ENCODE measurements around the gene TAF1L. TPM values are rescaled to one million over a fixed set of nuclear protein-coding genes. Genes with fewer than 3 reads are reported as not detected.
"Not testable (repeated sequence)": the region's sequence is repeated elsewhere in the genome, so short reads cannot be mapped to it uniquely, and the experiment has no call there.

Gene TAF1L, protein sequence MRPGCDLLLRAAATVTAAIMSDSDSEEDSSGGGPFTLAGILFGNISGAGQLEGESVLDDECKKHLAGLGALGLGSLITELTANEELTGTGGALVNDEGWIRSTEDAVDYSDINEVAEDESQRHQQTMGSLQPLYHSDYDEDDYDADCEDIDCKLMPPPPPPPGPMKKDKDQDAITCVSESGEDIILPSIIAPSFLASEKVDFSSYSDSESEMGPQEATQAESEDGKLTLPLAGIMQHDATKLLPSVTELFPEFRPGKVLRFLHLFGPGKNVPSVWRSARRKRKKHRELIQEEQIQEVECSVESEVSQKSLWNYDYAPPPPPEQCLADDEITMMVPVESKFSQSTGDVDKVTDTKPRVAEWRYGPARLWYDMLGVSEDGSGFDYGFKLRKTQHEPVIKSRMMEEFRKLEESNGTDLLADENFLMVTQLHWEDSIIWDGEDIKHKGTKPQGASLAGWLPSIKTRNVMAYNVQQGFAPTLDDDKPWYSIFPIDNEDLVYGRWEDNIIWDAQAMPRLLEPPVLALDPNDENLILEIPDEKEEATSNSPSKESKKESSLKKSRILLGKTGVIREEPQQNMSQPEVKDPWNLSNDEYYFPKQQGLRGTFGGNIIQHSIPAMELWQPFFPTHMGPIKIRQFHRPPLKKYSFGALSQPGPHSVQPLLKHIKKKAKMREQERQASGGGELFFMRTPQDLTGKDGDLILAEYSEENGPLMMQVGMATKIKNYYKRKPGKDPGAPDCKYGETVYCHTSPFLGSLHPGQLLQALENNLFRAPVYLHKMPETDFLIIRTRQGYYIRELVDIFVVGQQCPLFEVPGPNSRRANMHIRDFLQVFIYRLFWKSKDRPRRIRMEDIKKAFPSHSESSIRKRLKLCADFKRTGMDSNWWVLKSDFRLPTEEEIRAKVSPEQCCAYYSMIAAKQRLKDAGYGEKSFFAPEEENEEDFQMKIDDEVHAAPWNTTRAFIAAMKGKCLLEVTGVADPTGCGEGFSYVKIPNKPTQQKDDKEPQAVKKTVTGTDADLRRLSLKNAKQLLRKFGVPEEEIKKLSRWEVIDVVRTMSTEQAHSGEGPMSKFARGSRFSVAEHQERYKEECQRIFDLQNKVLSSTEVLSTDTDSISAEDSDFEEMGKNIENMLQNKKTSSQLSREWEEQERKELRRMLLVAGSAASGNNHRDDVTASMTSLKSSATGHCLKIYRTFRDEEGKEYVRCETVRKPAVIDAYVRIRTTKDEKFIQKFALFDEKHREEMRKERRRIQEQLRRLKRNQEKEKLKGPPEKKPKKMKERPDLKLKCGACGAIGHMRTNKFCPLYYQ (N-terminal part only)
- under 0.01 TPM in 2 replicates for total RNA-seq

DNA sequence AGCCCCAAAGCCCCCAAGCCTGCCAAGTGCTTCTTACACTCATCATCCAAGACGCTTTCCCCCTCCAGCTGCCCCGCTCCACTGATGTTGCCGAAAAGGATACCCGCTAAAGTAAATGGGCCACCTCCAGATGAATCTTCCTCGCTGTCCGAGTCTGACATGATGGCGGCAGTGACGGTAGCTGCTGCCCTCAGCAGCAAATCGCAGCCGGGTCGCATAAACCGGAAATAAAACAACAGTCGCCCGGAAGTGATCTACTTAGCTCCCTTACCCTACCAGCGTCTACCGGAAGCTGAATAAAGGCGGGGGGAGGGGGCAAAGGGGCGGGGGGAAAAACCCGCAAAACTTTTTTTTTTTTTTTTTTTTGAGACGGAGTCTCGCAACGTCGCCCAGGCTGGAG lies at the start of gene TAF1L:
Gene TAF1L (minus strand): TSS at position 308 of the 400 bp plus-strand sequence. CDS start 90 bp downstream, at position 218.
- no peak for DNase-seq

DNA sequence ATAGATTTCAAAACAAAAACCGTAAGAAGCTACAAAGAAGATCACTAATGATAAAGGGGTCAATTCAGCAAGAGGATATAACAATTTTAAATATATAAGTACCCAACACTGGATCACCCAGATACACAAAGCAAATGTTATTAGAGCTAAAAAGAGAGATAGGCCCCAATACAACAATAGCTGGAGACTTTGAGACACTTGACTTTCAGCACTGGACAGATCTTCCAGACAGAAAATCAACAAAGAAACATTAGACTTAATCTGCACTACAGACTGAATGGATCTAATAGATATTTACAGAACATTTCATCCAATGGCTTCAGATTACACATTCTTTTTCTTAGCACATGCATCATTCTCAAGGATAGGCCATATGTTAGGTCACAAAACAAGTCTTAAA lies 46.3 kb upstream of the TAF1L start:
- DNase-seq = no peak

DNA sequence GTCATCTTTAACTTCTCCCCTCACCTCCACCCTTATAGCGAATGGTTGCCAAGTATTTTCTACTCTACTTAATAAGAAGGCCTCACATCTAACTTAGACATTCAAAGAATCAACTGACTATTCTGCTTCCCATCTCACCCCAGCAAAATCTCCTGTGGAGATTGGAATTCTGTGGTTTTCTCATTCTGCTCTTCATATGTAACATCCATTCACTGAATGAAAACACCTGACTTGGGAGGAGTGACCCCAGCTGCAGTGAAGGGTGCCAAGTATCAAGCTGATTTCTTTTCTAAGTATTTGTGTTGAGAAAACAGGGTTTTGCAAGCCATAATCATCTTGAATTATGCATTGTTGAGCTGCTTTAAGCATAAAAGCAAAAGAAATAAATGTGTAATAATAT lies 42.5 kb upstream of the TAF1L start:
- DNase-seq = no peak

DNA sequence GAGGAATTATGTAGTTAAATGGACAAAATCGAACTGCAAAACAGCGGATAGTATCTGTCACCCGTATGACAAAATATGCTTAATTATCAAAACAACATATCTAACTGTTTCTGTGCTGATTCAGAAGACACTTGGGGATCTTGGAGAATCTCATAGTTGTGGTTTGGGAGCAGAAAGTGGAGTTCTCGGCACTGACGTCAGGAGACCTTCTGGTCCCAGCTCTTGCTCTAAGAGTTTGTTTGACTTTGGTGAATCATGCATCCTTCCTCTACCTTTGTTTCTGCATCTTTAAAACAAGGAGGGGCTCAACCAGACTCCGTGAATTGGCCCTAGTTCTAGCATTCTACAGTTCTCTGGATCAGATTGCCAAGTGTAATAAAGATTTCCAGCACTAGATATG lies 37.0 kb upstream of the TAF1L start:
- DNase-seq = peak; percentile 64

DNA sequence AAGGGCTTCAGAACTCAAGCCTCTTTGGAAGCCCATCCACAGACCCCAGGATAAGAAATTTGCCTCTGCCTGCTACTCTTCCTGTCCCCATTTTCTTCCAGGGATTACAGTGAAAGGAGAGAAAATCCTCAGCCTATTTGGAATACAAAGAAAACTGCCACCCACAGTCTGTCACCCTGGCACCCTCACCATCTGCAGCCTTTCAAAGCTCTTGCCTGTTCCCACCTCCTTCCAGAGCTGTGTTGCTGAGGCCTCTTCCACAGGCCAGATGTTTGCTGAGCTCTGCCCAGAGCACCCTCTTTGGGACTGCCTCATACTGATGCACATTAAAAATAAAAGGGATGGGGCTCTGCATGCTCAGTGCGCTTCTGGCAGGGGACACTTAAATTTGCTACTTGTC lies 35.9 kb upstream of the TAF1L start:
- DNase-seq = no peak

DNA sequence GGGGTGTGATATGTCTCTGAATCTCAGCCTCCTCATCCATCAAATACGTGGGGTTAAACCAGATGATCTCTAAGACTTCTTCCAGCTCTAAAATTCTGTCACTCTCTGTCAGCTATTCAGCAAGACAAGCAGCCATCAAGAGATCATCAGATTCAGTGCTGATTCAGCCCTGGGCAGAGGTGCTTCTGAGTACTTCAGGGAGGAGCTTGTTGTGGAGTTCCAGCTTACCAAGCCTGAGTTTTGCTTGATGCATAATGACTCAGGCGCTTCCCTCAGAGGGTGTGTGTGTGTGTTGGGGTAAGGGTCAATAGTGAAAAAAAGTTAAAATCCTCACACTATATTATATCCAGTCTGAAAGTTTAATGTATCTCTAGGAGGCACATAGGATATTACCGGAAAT lies 29.6 kb upstream of the TAF1L start:
- peak; percentile 3 for DNase-seq

DNA sequence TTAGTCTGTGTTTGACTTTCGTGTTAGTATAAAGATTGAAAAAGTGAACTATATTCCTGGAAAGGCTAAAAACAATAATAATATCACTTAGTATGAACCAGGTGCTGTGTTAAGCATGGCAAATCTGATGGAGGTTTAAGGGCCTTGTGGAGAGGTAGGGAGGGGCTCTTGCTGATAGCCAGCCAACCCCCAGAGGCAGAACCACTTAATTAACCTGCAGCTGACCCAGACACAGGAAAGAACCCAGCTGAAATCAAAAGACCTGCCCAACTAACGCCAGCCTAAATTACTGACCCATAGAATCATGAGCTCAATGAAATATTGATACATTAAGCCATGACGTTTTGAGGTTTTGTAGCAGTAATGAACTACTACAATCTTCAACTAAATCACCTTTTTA lies 28.3 kb upstream of the TAF1L start:
- no peak for DNase-seq

DNA sequence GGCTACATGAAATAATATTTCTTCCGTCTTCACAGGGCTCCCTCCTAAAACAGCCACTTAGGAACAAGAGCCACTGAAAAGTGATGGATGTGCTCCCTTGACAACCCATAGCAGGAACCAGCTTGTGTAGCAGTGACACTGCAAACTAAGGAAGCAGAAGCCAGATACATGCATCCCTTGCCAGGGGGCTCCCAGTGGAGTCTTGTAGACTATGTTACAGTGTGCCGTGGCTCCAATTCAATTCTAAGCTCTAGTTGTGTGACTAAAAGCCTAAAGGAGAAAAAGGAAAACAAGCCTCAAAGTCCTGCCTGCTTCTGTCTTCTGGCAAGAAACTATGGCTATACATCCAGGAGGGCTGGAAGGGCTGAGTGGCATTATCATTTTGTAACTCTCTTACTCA lies 12.2 kb upstream of the TAF1L start:
- DNase-seq = no peak

DNA sequence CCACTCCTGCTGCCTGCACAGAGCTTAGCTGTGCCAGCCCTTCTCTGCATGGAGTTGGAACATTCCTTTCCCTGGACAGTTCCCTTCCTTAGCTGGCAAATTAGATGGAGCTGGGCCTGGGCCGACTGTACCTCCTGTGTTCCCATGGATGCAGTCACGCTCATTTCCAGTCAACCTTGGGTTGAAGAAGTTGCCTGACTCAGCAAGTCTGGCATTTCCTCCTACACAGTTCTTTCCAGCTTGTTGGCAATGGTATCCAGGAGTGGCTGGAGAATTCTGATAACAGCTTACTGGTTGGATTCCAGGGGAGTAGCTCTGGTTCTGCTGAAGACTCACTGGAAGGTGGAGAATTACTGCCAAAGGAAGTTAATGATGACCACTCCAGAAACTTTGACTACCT lies 9.2 kb upstream of the TAF1L start:
- DNase-seq = peak; percentile 88

DNA sequence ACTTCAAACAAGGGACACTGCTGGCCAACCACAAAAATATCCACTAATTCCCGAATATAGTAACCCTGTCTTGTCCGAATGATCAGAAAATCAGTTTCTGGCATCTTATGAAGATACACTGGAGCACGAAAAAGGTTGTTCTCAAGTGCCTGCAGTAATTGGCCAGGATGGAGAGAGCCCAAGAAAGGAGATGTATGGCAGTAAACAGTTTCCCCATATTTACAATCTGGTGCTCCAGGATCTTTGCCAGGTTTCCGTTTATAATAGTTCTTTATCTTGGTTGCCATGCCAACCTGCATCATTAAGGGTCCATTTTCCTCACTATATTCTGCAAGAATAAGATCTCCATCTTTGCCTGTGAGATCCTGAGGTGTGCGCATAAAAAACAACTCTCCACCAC lies 2.3 kb downstream of the TAF1L start:
- not testable (repeated sequence) for DNase-seq

DNA sequence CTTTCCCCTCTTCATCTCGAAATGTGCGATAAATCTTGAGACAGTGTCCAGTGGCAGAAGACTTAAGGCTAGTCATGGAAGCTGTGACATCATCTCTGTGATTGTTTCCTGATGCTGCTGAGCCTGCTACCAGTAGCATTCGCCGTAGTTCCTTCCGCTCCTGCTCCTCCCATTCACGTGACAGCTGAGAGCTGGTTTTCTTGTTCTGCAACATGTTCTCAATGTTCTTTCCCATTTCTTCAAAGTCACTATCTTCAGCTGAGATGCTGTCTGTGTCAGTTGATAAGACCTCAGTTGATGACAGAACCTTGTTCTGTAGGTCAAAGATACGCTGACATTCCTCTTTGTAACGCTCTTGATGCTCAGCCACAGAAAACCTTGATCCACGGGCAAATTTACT lies 3.5 kb downstream of the TAF1L start:
- no peak for DNase-seq

DNA sequence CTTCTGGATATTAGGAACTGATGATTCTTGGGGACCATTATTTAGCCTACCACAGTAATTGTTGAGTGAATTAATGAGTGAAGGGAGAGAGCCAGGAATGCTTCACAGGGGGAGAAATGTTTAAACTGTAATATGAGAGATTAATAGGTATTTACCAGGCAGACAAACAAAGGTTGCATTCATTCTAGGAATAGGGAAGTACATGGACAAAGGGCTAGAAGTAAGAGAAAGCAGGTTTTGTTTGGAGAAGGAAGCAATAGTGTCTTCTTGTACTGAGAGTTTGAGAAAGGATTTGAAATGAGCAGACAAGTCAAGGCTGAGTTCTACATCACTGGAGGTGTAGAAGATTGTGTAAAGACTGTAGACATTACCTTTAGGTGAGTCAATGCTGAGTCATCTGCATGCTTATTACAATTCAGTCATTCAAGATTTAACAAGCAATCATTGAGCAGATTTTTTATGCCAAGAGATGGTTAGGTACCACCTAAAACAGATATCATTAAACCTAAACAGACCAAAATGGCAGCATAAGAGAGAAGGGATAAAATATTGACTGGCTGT lies 8.0 kb downstream of the TAF1L start:
- DNase-seq = no peak

DNA sequence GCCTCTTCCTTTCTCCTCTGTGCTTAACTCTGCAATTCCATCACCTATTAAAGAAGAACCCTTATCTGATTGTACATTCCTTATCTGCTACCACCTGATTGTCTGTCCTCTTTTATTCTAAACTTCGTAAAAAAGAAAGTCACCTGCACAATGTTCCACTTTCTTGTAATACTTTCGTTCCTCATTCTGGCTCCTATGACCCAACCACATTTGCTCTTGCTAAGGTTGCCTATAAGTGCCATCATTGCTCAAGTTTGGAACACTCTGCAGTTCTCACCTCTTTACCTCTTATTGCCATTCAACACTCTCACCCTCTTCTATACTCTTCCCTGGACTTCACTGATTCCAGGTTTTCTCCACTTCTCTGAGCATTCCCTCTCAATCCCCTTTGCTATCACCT lies 10.1 kb downstream of the TAF1L start:
- no peak for DNase-seq

DNA sequence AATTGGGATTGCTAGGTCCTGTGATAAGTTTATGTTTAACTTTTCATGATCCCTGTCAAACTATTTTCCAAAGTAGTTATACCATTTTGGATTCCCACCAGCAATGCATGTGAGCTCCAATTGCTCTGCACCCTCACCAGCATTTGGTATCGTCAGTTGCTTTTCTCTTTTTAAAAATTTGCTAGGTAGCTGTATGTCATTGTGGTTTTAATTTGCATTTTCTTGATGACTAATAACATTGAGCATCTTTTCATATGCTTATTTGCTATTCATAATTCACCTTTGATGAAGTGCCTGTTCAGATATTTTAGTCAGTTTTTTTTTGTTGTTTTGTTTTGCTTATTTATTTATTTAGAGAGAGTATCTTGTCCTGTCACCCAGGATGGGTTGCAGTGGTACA lies 12.5 kb downstream of the TAF1L start:
- no peak for DNase-seq

DNA sequence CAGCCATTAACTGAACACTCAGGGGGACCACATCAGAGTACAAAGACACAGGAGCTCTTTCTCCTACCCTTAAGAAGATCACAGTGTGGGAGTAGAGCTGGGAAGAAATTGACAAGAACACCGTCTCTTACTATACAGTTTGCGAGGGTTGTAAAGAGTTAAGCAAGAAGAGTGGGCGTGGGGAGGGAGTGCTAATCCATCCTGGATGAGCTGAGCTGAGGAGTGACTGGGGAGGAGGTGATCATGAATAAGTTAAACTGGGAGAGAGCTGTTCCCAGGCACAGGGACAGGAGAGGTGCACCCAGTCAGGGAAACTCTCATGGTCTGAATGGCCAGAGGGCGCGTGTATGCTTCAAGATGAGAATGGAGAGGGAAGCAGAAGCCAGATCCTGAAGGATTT lies 17.2 kb downstream of the TAF1L start:
- DNase-seq = no peak

DNA sequence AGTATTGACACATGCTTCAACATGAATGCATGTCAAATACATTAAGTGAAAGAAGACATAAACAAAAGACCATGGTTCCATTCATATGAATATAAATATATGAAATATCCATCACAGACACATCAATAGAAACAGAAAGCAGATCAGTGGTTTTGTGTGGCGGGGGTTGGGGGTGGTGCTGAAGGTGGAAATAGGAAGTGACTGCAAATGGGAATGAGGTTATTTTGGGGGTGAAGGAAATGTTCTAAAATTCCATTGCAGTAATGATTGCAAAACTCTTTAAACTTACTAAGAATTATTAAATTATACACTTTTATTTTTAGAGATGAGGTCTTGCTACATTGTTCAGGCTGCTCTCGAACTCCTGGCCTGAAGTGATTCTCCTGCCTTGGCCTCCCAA lies 28.7 kb downstream of the TAF1L start:
- no peak for DNase-seq

DNA sequence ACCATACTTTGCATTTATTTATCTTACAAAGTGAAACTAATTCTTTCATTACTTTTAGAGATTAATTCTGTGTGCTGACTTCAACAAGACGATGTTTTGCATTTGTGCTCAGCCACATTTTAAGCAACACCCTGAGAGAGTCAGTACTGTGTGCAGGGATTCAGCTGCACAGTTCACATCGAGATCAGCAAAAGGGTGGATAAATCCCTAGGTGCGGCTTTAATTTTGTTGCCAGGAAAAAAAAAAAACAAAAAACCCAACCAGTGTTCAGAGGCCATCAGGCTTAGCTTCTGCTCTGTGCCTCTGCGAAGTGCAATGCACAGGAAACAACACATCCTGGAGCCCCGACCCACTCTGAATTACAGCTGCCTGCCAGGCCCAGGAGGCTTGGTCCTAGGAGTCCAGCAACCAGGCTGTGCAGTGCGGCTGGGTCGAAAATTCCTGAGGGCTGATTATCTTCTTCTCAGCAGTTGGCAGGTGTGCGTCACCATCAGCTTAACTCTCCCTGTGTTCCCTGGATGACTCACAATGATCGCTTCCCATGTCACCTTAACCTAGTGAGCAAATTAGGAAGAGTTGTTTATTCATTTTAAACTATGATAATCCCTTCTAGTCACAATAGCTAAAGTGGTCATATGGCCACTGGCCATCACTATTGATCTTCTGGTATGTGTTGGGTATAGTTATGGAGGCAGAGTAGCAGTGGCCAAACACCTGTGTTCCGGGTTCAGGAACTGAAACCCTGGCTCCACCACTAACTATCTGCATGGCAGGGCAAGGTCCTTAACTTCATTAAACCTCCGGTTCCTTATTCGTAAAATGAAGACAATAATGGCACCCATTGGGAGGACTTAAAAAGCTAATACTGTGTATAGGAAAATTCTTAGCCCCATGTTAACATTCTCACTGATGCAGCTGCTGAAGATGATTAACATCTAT lies 31.3 kb downstream of the TAF1L start:
- DNase-seq = peak; percentile 29

DNA sequence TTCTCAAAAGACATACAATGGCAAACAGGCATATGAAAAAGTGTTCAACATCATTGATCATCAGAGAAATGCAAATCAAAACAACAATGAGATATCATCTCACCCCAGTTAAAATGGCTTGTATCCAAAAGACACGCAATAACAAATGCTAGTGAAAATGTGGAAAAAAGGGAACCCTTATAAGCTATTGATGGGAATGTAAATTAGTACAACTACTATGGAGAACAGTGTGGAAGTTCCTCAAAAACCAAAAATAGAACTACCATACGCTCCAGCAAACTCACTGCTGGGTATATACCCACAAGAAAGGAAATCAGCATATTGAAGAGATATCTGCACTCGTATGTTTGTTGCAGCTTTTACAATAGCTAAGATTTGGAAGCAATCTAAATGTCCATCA lies 36.4 kb downstream of the TAF1L start:
- not testable (repeated sequence) for DNase-seq

DNA sequence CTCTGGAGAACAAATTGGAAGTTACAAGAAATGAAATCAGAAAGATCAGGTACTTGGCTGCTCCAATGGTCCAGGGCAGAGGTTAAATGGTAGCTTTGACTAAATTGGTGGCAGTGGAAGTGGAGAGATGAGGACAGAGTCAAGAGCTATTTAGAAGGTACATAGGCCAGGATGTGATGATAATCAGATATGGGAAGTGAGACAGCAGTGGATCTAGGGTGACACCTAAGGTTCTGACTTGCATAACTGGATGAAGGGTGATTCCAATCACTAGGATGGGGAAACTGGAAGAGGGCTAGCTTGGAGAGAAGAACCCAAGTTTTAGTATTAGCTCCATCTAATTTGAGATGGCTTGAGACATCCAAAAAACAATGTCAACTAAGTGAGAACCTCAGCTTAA lies 38.5 kb downstream of the TAF1L start:
- no peak for DNase-seq

DNA sequence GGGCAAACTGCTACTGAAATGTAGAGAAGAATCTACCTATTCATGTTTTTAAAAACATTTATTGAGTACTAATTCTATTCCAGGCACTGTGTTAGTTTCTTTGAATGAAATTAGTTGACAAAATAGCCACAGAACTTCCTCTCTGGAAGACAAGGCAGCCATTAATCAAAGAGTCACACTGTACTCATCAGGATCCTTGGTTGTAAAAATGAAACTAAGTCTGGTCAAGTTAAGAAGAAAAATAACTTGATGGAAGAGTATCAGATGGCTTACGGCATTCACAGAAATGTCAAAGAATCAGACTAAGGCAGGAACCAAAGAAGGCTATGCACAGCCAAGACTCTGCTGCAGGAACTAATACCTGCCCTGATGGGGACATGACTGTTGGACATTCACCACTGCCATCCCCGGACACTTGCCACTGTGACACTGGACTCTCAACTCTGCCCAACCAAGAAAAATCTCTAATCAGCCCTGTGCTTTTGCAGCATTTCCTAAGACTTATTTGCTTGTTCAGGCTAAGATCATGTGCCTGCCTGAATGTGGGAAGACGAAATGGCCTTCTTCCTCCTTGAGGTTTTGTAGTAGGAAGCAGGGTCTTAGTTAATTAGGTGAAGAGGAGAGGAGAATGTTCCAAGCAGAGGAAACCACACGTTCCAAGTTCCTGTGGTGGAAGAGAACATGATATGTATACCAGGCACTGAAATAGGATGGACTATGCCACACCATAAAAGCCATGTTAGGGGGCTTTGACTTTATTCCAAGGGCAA lies 39.2 kb downstream of the TAF1L start:
- no peak for DNase-seq

DNA sequence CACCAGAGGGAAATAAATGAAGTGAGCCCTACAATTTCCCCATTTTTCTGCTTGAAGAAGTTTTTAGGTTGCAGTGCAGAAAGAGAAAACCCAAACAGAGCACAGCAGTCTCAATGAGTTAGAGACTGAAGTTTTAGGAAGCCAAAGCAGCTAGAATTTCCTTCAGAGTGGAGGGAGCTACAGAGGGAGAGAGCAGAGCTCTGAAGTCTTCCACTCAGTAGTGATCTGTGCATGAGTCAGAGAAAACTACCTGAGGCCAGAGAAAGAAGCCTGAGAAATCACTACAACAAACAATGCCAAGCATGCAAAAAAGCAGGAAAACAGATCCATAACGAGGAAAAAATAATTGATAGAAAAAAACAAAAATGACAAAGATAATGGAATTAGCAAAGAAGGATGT lies 44.6 kb downstream of the TAF1L start:
- DNase-seq = no peak
